Islet of Langerhans (tissue), 1 donor: Measurements from ENCODE around the gene ZDHHC18.
"Not testable (repeated sequence)": the region's sequence is repeated elsewhere in the genome, so short reads cannot be mapped to it uniquely, and the experiment has no call there.

Experiments
- FAIRE-seq: peaks from one replicate; lab custom pipeline; 2011; peaks lifted over from hg19 to GRCh38; lab: Jason Lieb, UNC

Gene ZDHHC18

GRCh38 chr1:26791626-26792025 lies 34.9 kb upstream of the ZDHHC18 start:
- FAIRE-seq: no peak

- FAIRE-seq: no peak
These were observed 33.6 kb upstream of the ZDHHC18 start for GRCh38 chr1:26792924-26793323.

- no peak for FAIRE-seq
These were observed 32.1 kb upstream of the ZDHHC18 start for GRCh38 chr1:26794391-26794790.

- no peak for FAIRE-seq
These were observed 28.9 kb upstream of the ZDHHC18 start for GRCh38 chr1:26797627-26798026.

GRCh38 chr1:26799479-26800142 lies 26.9 kb upstream of the ZDHHC18 start:
- no peak for FAIRE-seq

- FAIRE-seq: not testable (repeated sequence)
These were observed 22.6 kb upstream of the ZDHHC18 start for GRCh38 chr1:26803932-26804331.

- FAIRE-seq: not testable (repeated sequence)
These were observed 16.4 kb upstream of the ZDHHC18 start for GRCh38 chr1:26810105-26810504.

GRCh38 chr1:26811057-26811456 lies 15.4 kb upstream of the ZDHHC18 start:
- FAIRE-seq: no peak

- FAIRE-seq: no peak
These were observed 14.8 kb upstream of the ZDHHC18 start for GRCh38 chr1:26811708-26812107.

- no peak for FAIRE-seq
These were observed 12.1 kb upstream of the ZDHHC18 start for GRCh38 chr1:26814377-26814776.

- FAIRE-seq: no peak
These were observed 11.6 kb upstream of the ZDHHC18 start for GRCh38 chr1:26814893-26815292.

GRCh38 chr1:26820784-26821269 lies 5.7 kb upstream of the ZDHHC18 start:
- FAIRE-seq: no peak

GRCh38 chr1:26822737-26823395 lies 3.6 kb upstream of the ZDHHC18 start:
- no peak for FAIRE-seq

GRCh38 chr1:26824731-26825130 lies 1.8 kb upstream of the ZDHHC18 start:
- no peak for FAIRE-seq

GRCh38 chr1:26827106-26827604 lies 667 bp downstream of the ZDHHC18 start:
- FAIRE-seq: no peak

- FAIRE-seq: no peak
These were observed 1.2 kb downstream of the ZDHHC18 start for GRCh38 chr1:26827663-26828062.

- no peak for FAIRE-seq
These were observed 2.0 kb downstream of the ZDHHC18 start for GRCh38 chr1:26828411-26828991.

- no peak for FAIRE-seq
These were observed 2.9 kb downstream of the ZDHHC18 start for GRCh38 chr1:26829184-26829911.

- no peak for FAIRE-seq
These were observed 4.6 kb downstream of the ZDHHC18 start for GRCh38 chr1:26831059-26831458.

- no peak for FAIRE-seq
These were observed 5.2 kb downstream of the ZDHHC18 start for GRCh38 chr1:26831546-26832248.

- FAIRE-seq: no peak
These were observed 5.9 kb downstream of the ZDHHC18 start for GRCh38 chr1:26832249-26832960.
